ENCODE measurements around the gene SFTPA1.
"Not testable (repeated sequence)": the region's sequence is repeated elsewhere in the genome, so short reads cannot be mapped to it uniquely, and the experiment has no call there.

The SFTPA1 gene

DNA sequence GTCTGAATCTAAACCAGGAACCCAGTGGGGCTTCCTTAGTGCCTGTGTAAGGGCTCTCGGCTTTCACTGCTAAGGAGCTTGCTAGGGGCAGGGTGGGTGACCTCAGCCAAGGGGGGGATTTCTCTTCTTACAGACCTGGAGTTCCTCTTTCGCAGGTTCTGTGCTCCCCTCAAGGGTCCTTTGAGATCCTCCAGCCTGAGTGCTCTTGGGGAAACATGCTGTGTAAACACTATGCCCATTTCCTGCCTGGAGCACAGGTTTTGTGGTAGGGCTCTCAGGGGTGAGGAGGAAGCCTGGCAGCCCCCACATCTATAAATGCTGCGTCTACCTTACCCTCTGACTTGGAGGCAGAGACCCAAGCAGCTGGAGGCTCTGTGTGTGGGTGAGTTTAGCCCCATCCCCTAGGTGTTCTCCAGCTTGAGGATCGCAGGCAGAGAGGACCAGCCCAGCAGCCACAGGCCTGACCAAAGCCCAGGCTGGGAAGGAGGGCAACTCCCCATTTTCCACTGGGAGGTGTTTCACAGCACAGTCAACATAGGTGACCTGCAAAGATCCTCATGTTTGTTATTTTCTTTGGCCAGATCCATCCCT lies at the start of gene SFTPA1:
Gene SFTPA1 (plus strand): TSS at position 339 of the 591 bp plus-strand sequence. CDS start 887 bp downstream, outside the sequence.
- DNase-seq (ENCODE audit: low read depth in 2 of 2): no peak

DNA sequence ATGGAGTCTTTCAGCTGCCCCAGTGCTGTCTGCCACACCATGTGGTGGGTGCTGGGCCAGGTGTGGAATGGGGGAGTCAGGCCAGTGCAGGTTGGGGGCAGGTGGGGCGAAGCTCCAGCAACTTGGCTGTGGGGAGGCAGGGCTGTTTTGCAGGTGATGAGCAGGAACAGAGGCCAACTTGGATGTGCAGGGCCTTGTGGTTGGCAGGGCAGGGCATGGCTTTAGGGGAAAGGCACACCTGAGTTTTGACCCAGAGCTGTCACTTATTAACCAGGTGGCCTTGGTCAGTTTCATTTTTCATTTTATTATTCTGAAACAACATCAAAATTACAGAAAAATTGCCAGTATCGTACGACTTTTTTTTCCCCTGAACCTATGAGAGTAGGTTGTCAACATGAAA lies 49.5 kb upstream of the SFTPA1 start:
- DNase-seq (ENCODE audit: low read depth in 2 of 2): no peak

GRCh38 chr10:79562135-79562756 lies 48.5 kb upstream of the SFTPA1 start:
- peak; percentile 18 to 32 for DNase-seq (ENCODE audit: low read depth in 2 of 2)

GRCh38 chr10:79563426-79563825 lies 47.3 kb upstream of the SFTPA1 start:
- DNase-seq (ENCODE audit: low read depth in 2 of 2): no peak

GRCh38 chr10:79570624-79571023 lies 40.1 kb upstream of the SFTPA1 start:
- DNase-seq (ENCODE audit: low read depth in 2 of 2): not testable (repeated sequence)

GRCh38 chr10:79579361-79579760 lies 31.4 kb upstream of the SFTPA1 start:
- DNase-seq (ENCODE audit: low read depth in 2 of 2): no peak

GRCh38 chr10:79581044-79581443 lies 29.7 kb upstream of the SFTPA1 start:
- no peak for DNase-seq (ENCODE audit: low read depth in 2 of 2)

DNA sequence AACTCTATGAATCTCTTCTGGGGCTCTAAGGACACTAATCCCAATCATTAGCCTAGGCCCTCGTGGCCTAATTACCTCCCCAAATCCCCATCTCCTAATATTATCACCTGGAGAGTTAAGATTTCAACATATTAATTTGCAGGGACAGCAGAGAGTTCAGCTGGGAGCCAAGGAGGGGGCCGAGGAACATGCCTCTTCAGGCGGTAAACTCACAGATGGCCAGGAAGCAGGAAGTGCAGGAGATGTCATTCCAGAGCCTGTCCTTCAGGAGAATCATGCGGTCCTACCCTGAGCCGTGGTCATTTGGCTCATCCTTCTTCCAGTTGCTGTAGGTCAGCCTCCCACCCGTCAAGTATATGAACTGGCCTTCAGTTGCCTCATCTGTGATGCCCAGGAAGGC lies 28.6 kb upstream of the SFTPA1 start:
- no peak for DNase-seq (ENCODE audit: low read depth in 2 of 2)

DNA sequence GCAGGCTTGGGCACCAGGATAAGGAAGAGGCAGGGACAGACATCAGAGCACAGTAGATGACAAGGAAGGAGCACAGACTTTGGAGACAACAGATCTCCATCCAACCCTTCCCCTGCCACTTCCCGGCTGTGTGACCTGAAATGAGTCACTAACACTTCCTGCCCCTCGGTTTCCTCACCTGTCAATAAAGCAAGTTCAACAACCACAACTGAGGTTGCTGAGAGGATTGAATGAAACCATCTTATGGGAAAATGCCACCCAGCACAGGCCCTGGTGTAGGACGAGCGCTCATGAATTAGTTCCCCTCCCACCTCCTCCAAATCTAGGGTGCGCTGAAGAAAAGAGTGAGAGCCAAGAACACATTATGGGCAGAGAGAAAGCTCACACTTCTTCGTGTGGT lies 27.8 kb upstream of the SFTPA1 start:
- not testable (repeated sequence) for DNase-seq (ENCODE audit: low read depth in 2 of 2)

DNA sequence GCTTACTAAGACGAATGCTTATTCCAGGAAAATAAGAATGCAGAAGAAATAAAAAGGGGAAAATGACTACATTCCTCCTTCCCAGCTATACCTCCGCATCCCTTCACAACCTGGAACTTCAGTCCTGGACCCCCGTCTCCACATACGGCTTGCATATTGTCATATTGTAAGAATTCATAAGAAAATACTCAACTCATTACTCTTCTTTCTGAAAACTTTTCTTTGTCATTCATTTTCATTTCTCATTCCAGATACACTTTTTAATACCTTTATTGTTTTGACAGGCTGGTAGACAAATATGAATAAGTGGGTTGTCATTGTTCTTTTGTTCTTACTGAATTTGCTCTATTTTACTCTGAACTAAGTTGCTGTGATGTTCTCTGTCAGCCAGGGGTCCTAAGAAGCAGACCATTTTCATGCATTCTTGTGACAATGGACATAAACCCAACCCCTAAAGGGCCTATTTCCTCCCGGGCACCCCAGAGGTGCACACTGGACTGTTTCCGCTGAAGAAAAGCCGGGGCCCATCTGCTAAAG lies 27.2 kb upstream of the SFTPA1 start:
- DNase-seq (ENCODE audit: low read depth in 2 of 2): no peak

- DNase-seq (ENCODE audit: low read depth in 2 of 2): no peak
Measured at GRCh38 chr10:79585870-79586527, 24.7 kb upstream of the SFTPA1 start.

- DNase-seq (ENCODE audit: low read depth in 2 of 2): no peak
Measured at GRCh38 chr10:79586933-79587332, 23.8 kb upstream of the SFTPA1 start.

- DNase-seq (ENCODE audit: low read depth in 2 of 2): no peak
Measured at GRCh38 chr10:79588800-79589199, 21.9 kb upstream of the SFTPA1 start.

GRCh38 chr10:79593377-79593776 lies 17.4 kb upstream of the SFTPA1 start:
- DNase-seq (ENCODE audit: low read depth in 2 of 2): no peak

- DNase-seq (ENCODE audit: low read depth in 2 of 2): not testable (repeated sequence)
Measured at GRCh38 chr10:79594565-79594964, 16.2 kb upstream of the SFTPA1 start.

DNA sequence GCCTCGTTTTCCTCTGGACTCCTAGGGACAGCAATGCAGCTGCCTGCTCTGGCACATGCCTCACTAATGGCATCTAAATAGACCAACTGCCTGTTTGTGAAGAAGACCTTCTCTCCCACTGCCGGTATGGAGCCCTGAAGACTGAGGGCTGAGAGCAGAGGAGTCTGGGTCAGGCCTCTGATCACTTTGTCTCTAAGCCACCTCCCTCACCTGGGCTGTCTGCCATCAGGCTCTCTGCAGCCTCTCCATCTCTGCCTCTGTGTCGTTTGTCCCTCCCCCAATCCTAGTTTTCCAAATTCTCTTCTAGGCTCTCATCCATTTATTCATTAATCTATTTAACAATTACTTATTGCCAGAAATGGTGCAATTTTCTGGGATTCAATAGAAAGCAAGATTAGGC lies 15.2 kb upstream of the SFTPA1 start:
- DNase-seq (ENCODE audit: low read depth in 2 of 2): no peak

GRCh38 chr10:79599644-79600043 lies 11.1 kb upstream of the SFTPA1 start:
- not testable (repeated sequence) for DNase-seq (ENCODE audit: low read depth in 2 of 2)

GRCh38 chr10:79601939-79602338 lies 8.8 kb upstream of the SFTPA1 start:
- no peak for DNase-seq (ENCODE audit: low read depth in 2 of 2)

DNA sequence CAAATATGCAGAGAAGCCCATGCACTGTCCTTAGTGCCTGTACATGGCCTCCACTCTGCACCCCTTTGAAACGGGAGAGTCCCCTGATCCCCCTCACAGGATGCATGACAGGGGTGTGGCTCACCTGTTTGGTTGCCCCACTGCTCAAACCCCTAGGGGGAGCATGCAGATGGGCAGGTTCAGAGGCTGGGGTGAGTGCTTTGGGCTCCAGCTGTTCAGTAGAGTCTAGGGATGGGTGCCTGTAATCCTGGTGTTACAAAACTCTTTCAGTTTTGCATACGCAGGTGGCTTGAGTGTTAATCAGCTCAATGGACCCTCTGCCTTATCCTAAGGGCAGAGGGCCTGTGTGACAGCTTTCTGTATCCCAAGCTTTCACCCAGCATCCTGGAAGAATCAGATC lies 7.8 kb upstream of the SFTPA1 start:
- no peak for DNase-seq (ENCODE audit: low read depth in 2 of 2)

- no peak for DNase-seq (ENCODE audit: low read depth in 2 of 2)
Measured at GRCh38 chr10:79604294-79604693, 6.4 kb upstream of the SFTPA1 start.

DNA sequence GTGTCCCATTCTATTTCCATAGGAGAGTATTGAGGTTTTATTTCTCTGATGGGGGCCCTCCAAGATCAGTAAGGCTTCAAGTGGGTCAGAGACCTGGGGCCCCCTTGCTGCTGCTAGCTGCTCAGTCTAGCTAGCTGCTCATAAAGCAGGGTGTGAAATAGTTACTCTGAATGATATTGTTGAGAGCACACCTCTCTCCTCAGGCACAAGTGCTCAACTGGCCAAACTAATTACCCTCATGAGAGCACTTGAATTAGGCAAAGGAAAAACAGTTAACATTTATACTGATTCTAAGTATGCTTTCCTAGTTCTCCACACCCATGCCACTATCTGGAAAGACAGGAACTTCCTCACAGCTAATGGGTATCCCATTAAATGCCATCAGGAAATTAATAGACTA lies 5.4 kb upstream of the SFTPA1 start:
- no peak for DNase-seq (ENCODE audit: low read depth in 2 of 2)

DNA sequence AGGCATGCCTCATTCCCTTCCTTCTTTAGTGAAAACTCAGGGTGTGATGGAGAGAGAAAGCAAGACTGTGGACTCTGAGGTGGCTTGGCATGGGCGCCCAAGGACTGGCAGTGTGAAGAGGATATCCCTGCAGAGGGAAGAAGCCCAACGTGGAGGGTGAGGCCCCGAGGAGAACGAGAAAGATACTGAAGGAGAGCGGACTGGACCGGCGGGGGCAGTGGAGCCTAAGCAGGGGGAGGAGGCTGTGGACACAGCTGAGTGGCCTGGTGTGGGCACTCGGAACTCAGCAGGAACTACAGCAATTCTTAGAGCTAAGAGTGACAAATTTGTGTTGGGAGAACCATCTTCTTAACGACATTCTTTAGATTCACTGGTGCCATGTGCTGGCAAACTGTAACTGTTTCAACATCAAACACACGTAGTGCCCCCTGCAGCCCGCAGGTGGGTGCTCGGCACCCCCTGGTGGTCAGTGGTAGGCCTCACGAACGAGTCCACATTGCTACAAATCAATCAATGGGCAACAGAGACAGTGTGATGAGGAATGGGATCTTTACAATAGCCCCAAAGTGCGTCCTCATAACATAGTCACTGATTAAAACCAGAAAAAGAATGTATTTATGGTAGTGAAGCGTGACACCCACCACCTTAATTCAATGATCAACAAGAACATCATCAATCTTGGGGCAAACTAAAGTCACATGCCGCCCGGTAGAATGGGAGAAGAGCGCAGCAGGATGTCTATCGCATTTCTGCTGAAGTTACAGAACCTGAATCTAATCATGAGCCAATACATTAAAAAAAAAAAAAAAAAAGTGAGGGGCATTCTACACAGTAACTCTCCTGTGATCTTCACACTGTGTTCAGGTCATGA lies 2.0 kb upstream of the SFTPA1 start:
- peak; percentile 16 to 27 for DNase-seq (ENCODE audit: low read depth in 2 of 2)

Data from stimulated activated CD8-positive, alpha-beta memory T cell treated with anti-CD3 and anti-CD28 coated beads, Interleukin-15, amount 100 ng/mL, for 48 hours (primary cell).